Posterior vena cava (tissue), 2 donors: ENCODE data around the gene NFATC1. TPM values are rescaled to one million over a fixed set of nuclear protein-coding genes. Genes with fewer than 3 reads are reported as not detected.

Source experiments
- DNase-seq: peaks from one replicate; pipeline ENCODE4 v3.0.0-alpha.2; 2020; ENCODE audit warnings: low spot score
- intact Hi-C, 2 donors: fragments of 100-400 bp; cut with DNase I; formaldehyde crosslinking; loops; one replicate each; pipeline versions ENCODE4 v1.14.1 to v1.14.2; 2022 to 2023
- total RNA-seq, 2 donors: library from RNA; stranded (reverse); fragmentation: NEBNext Ultra II Directional; extraction: Animal tissue kit (Norgen Biotek cat#: 25700); gene quantifications; one replicate each; pipeline ENCODE4 v1.2.1, GENCODE V29; 2021
- donor health status: DM: yes; HTN: yes; CAD: no.
- donor health status: DM: yes; HTN: yes; CAD: no.

Gene NFATC1
- total RNA-seq, 2 donors from 2014 or later: 23.9 to 26.9 TPM

DNA sequence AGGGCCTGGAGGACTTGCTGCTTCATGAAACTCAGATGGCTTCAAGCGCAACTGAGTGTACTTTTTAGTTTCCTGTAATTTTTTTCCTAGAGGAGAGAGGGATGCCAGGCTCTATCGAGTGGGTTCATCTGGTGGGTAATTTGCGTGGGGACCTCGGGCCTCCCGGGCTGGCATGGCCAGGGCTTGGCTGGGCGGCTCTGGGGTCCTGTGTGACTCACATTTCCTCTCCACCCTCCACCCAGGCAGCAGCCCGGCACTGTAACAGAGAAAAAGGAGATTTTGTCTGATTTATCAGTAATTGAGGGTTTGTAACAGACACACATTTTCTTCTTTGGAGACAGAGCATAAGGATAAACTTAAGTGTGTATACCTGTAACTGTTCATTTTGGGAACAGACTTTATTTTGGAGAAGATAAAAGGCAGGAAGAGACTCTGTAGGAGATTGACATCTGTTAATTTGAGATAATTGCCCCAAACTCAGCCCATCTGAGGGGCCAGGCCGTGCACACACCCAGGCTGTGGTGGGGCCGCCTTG lies 64.3 kb downstream of the NFATC1 start:
- intact Hi-C loops: loop anchor here (5.0 to 10.0 kb wide), 2 partner anchors 55 to 58 kb away; no protein-coding TSS in a partner anchor

GRCh38 chr18:79460481-79461300 lies 65.0 kb downstream of the NFATC1 start:
- intact Hi-C loops: no loop called here
- no peak for DNase-seq

More for the DNA sequence above, 64.3 kb downstream of the NFATC1 start:
- DNase-seq: no peak

- intact Hi-C loops: no loop called here
These were observed 65.9 kb downstream of the NFATC1 start for GRCh38 chr18:79461627-79462026.

DNA sequence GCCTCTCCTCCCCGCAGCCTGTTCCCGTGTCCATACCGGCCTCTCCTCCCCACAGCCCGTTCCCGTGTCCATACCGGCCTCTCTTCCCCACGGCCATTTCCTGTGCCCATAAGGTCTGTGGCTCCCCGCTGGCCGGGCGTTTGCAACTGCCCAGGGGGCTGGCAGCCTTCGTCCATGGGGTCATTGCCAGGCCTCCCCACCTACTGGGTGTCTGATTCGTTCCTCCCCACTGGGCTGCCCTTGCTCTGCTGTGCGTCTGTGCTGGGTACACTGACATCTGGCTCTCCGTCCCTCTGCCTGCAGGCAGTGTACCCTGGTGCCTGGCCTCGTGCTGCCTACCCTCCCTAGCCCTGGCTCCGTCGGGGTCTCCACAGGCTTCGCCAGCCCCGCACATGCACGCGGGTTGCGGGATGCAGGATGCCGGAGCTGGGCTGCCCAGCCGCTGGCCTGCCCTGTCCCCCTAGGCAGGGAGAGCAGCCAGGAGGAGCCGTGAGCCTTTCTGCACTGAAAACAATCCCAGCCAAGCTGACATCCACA lies 67.8 kb downstream of the NFATC1 start:
- intact Hi-C loops: no loop called here

More at GRCh38 chr18:79461627-79462026, 65.9 kb downstream of the NFATC1 start:
- DNase-seq: no peak

DNA sequence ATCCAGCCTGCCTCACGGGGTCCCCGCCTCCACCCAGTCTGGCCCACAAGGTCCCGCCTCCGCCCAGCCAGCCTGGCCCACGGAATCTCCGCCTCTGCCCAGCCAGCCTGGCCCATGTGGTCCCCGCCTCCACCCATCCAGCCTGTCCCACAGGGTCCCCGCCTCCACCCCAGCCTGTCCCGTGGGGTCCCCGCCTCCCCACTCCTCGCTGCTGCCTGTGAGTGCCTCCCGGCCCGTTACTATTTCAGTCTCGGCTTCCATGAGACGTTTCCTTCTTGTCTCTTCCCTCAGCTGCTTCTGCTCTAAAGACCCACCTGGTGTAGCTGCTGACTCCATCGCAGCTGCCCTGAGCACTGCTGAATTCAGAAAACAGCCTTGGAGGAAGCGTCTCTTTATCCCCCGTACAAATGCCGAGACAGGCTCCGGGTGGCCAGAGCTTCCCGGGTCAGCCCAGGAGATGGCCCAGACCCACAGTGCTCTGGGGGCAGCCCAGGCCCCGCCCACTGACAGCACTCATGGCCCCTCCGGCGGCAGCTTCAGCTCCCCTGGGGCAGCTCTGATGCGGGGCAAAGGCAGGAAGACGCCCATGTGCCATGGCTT lies 69.8 kb downstream of the NFATC1 start:
- intact Hi-C loops: no loop called here
- no peak for DNase-seq

More for the DNA sequence above, 67.8 kb downstream of the NFATC1 start:
- no peak for DNase-seq

- no peak for DNase-seq
- intact Hi-C loops: no loop called here
These were observed 70.9 kb downstream of the NFATC1 start for GRCh38 chr18:79466591-79466990.

DNA sequence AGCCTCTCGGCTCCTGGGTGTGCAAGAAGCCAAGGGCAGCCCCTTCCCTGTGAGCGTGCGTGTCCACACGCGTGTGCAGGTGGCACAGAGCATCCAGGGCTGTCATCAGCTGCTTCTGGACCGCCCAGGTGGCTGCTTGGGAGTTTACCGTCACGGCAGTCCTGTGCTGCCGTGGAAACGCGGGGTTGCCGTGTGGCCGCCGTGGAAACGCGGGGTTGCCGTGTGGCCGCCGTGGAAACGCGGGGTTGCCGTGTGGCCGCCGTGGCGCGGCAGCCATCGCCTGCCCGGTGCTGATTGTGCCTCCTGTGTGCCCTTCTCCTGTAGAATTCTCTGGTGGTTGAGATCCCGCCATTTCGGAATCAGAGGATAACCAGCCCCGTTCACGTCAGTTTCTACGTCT lies 71.4 kb downstream of the NFATC1 start:
- intact Hi-C loops: no loop called here
- no peak for DNase-seq

DNA sequence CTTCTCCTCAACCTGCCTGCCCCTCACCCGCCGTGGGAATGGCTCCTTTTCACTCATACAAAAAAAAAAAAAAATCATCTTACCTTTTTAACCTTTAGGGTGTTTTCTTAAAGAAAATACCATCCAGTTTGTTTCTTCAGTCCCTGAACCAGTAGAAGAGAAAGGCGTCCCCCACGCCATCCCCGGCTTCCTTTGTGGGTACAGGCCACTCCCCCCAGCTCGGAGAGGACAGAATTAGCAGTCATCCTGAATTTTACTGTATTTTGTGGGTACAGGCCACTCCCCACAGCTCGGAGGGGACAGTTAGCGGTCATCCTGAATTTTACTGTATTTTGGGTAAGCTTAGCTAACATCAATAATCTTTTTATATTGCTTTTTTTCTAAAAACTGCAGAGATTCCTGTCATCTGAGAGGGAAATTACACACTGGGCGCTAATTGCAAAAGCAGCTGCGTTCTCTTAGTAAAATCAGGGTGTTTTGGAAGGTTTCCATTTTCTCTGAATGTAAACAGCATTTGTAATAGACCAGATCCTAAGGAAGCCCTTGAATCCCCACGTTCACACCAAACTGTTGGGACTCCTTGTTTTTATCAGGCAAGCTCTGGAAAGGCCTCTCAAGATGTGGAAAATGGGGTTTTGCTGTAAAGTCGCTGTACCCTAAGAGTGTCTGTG lies 72.5 kb downstream of the NFATC1 start:
- intact Hi-C loops: no loop called here
- no peak for DNase-seq

DNA sequence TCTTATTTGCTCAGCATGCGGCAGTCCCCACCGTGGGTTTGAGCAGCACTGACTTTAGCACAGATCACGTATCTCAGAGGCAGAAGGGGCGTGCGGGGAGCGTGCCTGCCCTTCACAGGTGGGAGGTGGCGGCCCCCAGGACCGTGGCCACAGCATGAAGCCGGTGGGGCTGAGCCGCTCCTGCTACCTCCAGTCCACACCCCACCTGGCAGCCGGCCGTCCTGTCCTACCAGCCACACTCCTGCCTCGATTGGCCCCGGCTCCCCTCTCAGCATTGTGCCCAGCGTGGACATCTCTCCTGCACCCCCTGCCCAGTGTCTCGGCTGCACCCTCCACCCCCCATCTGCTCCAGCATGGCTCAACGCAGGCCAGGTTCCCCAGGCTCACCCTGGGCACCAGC lies 73.6 kb downstream of the NFATC1 start:
- intact Hi-C loops: no loop called here
- no peak for DNase-seq

GRCh38 chr18:79469751-79470505 lies 74.2 kb downstream of the NFATC1 start:
- no peak for DNase-seq
- intact Hi-C loops: no loop called here

DNA sequence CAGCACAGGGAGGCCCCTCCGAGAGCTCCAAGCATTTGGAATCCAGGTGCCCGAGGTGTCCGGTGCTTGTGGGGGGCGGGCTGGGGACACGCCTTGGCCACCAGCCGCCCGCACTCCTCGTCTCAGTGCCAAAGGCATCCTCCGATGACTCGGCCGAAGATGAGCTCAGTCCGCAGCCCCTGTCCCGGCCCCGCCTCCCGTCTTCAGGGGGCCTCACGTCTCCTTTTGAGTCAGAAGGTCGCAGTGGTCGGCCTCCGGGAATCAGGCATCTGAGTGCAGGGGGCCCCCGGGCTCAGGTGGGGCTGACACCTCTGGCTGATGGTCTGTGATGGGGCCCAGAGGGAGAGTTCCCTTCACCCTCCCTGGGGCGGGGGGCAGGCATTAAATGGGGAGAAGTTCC lies 74.8 kb downstream of the NFATC1 start:
- DNase-seq: no peak
- intact Hi-C loops: no loop called here

DNA sequence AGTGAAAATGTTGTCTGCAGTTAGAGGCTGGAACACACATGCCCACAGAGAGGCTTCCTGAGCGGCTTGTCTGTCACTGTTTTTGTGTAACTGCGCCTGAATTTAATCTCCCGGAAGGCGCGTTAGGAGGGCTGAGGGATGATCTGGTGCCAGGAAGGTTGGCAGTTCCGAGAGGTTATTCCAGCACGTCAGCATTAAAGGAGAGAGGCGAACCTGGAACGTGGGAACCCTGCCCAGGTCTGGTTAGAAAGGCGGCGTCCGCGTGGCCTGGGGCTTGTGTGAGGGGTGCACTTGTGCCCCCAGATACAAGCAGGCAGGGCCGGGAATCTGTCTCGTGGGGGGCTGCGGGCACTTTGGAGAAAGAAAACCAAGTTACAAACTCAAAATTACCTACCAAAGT lies 75.3 kb downstream of the NFATC1 start:
- intact Hi-C loops: no loop called here
- DNase-seq: no peak

DNA sequence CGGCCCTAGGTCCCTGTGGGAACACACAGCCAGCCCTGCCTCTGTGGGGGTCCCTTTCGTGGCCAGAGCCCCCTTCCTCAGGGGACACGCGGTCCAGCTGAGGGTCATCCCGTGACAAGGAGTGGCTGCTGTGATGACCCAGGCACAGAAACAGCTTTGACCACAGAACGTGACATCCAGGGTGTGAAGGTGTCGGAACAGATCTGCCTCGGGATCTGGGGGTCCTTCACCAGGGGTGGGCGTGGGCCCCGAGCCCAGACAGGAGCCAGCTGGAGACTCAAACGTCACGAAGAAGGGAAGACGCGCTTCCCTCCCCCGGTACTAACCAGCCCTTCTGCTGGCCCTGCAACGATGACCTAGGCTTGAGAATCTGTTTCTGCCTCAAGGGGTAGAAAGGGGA lies 75.9 kb downstream of the NFATC1 start:
- no peak for DNase-seq
- intact Hi-C loops: no loop called here

GRCh38 chr18:79472176-79472575 lies 76.4 kb downstream of the NFATC1 start:
- intact Hi-C loops: no loop called here
- DNase-seq: no peak

DNA sequence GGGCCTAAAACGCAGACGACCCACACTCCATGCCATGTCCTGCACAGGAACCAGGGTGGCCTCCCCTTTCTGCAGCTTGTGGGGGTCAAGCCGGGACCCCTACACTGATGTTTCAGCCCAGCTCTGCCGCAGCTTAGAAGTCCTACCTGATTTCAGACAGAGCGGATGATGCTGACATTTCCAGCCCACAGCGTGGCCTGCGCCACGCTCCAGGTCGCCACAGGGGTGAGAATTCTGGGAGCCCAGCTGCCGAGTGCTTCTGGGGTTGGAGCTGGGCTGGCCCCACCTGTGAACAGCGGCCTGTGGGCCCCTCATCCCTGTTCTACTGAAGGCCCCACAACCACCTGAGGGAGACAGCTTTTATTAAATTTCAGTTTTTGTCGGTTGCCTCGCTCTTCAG lies 77.2 kb downstream of the NFATC1 start:
- no peak for DNase-seq
- intact Hi-C loops: no loop called here

GRCh38 chr18:79476031-79476917 lies 80.5 kb downstream of the NFATC1 start:
- peak; percentile 79 for DNase-seq
- intact Hi-C loops: no loop called here

DNA sequence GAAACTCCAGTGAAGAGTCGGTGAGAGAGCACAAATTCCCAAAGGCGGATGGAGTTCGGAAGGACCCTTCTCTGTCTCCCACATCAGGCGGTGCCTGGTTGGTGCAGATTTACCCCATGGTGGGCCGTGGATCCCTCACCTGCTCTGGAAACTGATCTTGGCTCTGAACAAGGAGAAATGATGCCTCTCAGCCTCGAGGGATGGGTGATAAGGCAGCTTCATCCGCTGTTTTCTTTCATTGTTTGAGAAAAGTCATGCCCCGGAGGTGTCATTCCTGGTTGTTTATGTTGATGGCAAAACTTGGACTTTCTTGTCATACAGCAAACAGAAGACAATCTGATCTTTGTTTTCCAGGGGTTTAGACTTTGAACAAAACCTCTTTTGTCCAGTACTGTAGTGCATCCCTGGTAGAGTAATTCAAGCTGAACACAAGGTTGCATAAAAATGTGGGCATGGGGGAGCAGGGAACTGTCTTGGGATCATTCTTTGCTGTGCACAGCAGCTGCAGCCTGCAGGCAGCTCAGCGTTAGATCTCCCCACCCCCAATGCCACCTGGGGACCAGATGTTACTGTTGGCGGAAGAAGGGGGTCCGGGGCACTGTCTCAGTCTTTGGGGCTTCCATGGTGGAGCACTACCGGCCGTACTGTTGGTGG lies 81.3 kb downstream of the NFATC1 start:
- intact Hi-C loops: no loop called here
- DNase-seq: peak; percentile 44
